Body of pancreas (tissue), 4 donors: ENCODE results near the gene FLCN.

ENCODE experiments used
- CTCF ChIP-seq, 7 experiments: fragments of 450-650 bp in 4 of 7; fragments of 200-600 bp in 3 of 7; sonication (generic) in 3 of 7; IDR thresholded peaks; one replicate each; pipeline ENCODE4 v1.5.1; 2016 to 2019; ENCODE audit warnings: antibody characterized with exemption in 7 of 7
- POLR2A ChIP-seq, 3 donors: fragments of 450-650 bp; IDR thresholded peaks; one replicate each; pipeline ENCODE4 v1.6.1; 2016; ENCODE audit warnings: antibody characterized with exemption in 3 of 3, mild to moderate bottlenecking in 2 of 3

DNA sequence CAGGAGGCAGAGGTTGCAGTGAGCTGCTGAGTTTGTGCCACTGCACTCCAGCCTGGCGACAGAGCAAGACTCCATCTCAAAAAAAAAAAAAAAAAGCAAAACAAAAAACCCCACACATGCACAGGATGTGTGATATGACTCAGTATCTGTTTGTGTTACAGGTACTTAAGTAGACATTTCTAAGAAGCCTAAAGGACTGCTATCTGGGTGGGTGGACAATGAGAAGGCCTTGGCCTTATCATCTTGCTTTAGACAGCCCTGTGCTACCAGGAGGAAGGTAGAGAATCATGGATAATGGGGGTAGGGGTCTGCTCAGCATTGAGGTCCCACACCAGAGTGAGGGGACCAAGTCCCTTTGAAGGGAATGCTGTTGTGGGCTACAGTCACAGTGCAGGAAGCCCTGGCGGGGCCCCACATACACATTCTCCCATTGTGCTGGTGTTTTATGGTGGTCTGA, 57.6 kb downstream of the FLCN start:
- TF ChIP-seq CTCF (IDR thresholded peaks at IDR 0.05) (no peak), POLR2A (IDR thresholded peaks at IDR 0.05) (no peak)
